Trophoblast cell (in vitro differentiated cells and primary cell): ENCODE data around the gene MYLK.

ENCODE experiments used
- DNase-seq, 2 donors: peaks; one replicate each; pipeline ENCODE4 v3.0.0-alpha.2; 2016
- H2AFZ ChIP-seq: 2 replicates; pipeline ENCODE4 v1.6.1; 2013; ENCODE audit warnings: low read length, moderate library complexity, mild to moderate bottlenecking; ENCODE audit not compliant: insufficient read depth, poor library complexity
- H2AK5ac ChIP-seq: 2 replicates; pipeline ENCODE4 v1.6.1; 2013; ENCODE audit warnings: mild to moderate bottlenecking, low read length
- H2BK120ac ChIP-seq: 2 replicates; pipeline ENCODE4 v1.6.1; 2013; ENCODE audit warnings: low read length, mild to moderate bottlenecking, moderate library complexity; ENCODE audit not compliant: insufficient read depth, poor library complexity
- H2BK12ac ChIP-seq: 2 replicates; pipeline ENCODE4 v1.6.1; 2013; ENCODE audit warnings: mild to moderate bottlenecking, low read length, moderate library complexity
- H2BK5ac ChIP-seq: 2 replicates; pipeline ENCODE4 v1.6.1; 2013; ENCODE audit warnings: low read length, low read depth, moderate library complexity, mild to moderate bottlenecking; ENCODE audit not compliant: poor library complexity
- H3K14ac ChIP-seq: 2 replicates; pipeline ENCODE4 v1.6.1; 2013; ENCODE audit warnings: mild to moderate bottlenecking, low read length
- H3K18ac ChIP-seq: 2 replicates; pipeline ENCODE4 v1.6.1; 2013; ENCODE audit warnings: mild to moderate bottlenecking, low read length
- H3K23ac ChIP-seq: 2 replicates; pipeline ENCODE4 v1.6.1; 2013; ENCODE audit warnings: low read length
- H3K27ac ChIP-seq: 2 replicates; pipeline ENCODE4 v1.5.1; 2013; ENCODE audit warnings: low read depth, mild to moderate bottlenecking, inconsistent platforms, low read length, moderate library complexity
- H3K27me3 ChIP-seq: 2 replicates; pipeline ENCODE4 v1.6.1; 2013; ENCODE audit warnings: inconsistent platforms, mild to moderate bottlenecking, low read length, moderate library complexity; ENCODE audit not compliant: insufficient read depth
- H3K36me3 ChIP-seq, 2 experiments: 1 replicate in 1 of 2; 2 replicates in 1 of 2; pipeline ENCODE4 v1.6.1; 2013; ENCODE audit warnings: low read length in 2 of 2, mild to moderate bottlenecking in 2 of 2, moderate library complexity in 1 of 2; ENCODE audit not compliant: insufficient read depth in 2 of 2, control insufficient read depth in 1 of 2
- H3K4ac ChIP-seq: 2 replicates; pipeline ENCODE4 v1.6.1; 2013; ENCODE audit warnings: low read depth, mild to moderate bottlenecking, low read length, moderate library complexity
- H3K4me1 ChIP-seq, 2 experiments: 1 replicate in 1 of 2; 2 replicates in 1 of 2; pipeline ENCODE4 v1.6.1; 2013; ENCODE audit warnings: low read length in 2 of 2, mild to moderate bottlenecking in 2 of 2, moderate library complexity in 1 of 2; ENCODE audit not compliant: insufficient read depth in 2 of 2, control insufficient read depth in 1 of 2
- H3K4me2 ChIP-seq: 2 replicates; pipeline ENCODE4 v1.6.1; 2013; ENCODE audit warnings: inconsistent platforms, mild to moderate bottlenecking, low read length, moderate library complexity
- H3K4me3 ChIP-seq: 2 replicates; pipeline ENCODE4 v1.5.1; 2013; ENCODE audit warnings: mild to moderate bottlenecking, low read depth, low read length, inconsistent platforms
- H3K79me1 ChIP-seq: one replicate; pipeline ENCODE4 v1.6.1; 2013; ENCODE audit warnings: low read length
- H3K79me2 ChIP-seq: 2 replicates; pipeline ENCODE4 v1.6.1; 2013; ENCODE audit warnings: low read length, mild to moderate bottlenecking; ENCODE audit not compliant: control insufficient read depth, insufficient read depth, poor library complexity
- H3K9ac ChIP-seq: 2 replicates; pipeline ENCODE4 v1.6.1; 2013; ENCODE audit warnings: mild to moderate bottlenecking, low read length
- H3K9me3 ChIP-seq: 2 replicates; pipeline ENCODE4 v1.6.1; 2013; ENCODE audit warnings: low read depth, mild to moderate bottlenecking, control low read depth, inconsistent platforms, low read length; ENCODE audit not compliant: insufficient read depth
- H4K12ac ChIP-seq: 2 replicates; pipeline ENCODE4 v1.6.1; 2013; ENCODE audit warnings: low read depth, mild to moderate bottlenecking, low read length, moderate library complexity
- H4K8ac ChIP-seq: 2 replicates; pipeline ENCODE4 v1.6.1; 2013; ENCODE audit warnings: low read depth, mild to moderate bottlenecking, low read length, moderate library complexity
- H4K91ac ChIP-seq: one replicate; pipeline ENCODE4 v1.6.1; 2013; ENCODE audit warnings: low read depth, mild to moderate bottlenecking, low read length, moderate library complexity
- WGBS: extraction: QIAGEN DNeasy Blood & Tissue Kit; methylation state at CpG from one replicate; pipeline ENCODE4 v1.1.7; 2013; ENCODE audit warnings: missing lambda C conversion rate; ENCODE audit not compliant: insufficient read length, insufficient coverage; ENCODE audit errors: extremely low coverage; 5-methylcytosine and 5-hydroxymethylcytosine counted together

The MYLK gene

DNA sequence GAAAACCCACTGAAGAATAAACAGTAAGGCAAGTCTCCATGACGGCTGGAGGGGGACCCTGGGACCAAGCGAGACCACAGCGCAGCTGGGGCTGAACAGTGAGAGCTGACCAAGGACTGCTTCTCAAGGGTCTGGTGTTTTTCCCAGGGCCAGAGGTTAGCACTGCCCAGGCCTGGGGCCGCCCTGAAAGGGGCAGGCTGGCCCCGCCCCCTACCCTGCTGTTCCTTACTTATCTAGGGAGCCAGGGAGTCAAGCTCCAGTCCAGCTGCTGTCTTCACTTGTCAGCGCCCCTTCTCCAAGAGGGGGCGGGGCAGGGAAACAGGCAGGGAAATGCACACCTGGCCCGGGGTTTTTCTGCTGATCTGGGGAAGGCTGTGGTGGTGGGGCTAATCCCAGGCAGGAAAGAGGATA, 247.7 kb downstream of the MYLK start:
- no peak overlapping the region for H3K9ac ChIP-seq
- H3K4ac ChIP-seq, result no peak overlapping the region
- H3K36me3 ChIP-seq, result peaks cover 29 to 33% of the 10 kb centered on the region in 2 experiments
- no peak for DNase-seq
- peaks cover 35 to 40% of the 10 kb centered on the region in 2 experiments for H3K4me1 ChIP-seq
- H3K14ac ChIP-seq, result peak overlapping the region; percentile 2
- peak overlapping the region; percentile 34 for H2BK120ac ChIP-seq
- peaks cover 12% of the 10 kb centered on the region for H3K79me1 ChIP-seq
- no peak overlapping the region for H4K12ac ChIP-seq
- WGBS, result no CpG with 5 or more reads among the region's 8 CpGs
- no peak overlapping the region for H2AFZ ChIP-seq
- H3K4me3 ChIP-seq, result no peak overlapping the region
- no peak overlapping the region for H4K8ac ChIP-seq
- H3K23ac ChIP-seq, result no peak overlapping the region
- H3K4me2 ChIP-seq, result peak overlapping the region; percentile 17
- H3K27ac ChIP-seq, result peak overlapping the region; percentile 81
- peak overlapping the region; percentile 22 for H4K91ac ChIP-seq
- H2AK5ac ChIP-seq, result no peak overlapping the region
- H2BK12ac ChIP-seq, result no peak overlapping the region
- peak overlapping the region; percentile 23 for H2BK5ac ChIP-seq
- peaks cover 2% of the 10 kb centered on the region for H3K9me3 ChIP-seq
- no peaks in the 10 kb centered on the region for H3K79me2 ChIP-seq
- peak overlapping the region; percentile 7 for H3K18ac ChIP-seq
- no peaks in the 10 kb centered on the region for H3K27me3 ChIP-seq

DNA sequence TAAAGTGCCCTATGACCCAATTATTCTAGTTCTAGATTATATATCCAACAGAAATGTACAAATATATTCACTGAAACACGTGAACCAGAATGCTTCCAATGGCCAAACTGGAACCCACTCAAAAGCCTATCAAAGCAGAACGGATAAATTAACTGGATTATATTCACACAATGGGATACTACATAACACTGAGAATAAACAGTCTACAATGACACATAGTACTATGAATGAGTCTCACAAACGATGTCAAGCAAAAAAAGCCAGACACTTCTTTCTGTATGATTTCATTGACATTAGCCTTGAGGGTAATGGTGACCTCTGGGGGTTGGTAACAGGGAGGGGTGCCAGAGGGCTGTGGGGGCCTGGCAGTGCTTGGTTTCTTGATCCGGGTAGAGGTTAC, 248.4 kb downstream of the MYLK start:
- Histone ChIP-seq H3K27me3 (no peaks in the 10 kb centered on the region), H4K8ac (no peak overlapping the region), H2AFZ (no peak overlapping the region), H3K4me2 (no peak overlapping the region), H3K9me3 (peaks cover 2% of the 10 kb centered on the region), H3K14ac (no peak overlapping the region), H2AK5ac (no peak overlapping the region), H3K79me1 (peaks cover 12% of the 10 kb centered on the region), H4K12ac (no peak overlapping the region), H3K79me2 (no peaks in the 10 kb centered on the region), H3K23ac (no peak overlapping the region), H3K4me1 (peaks cover 30 to 36% of the 10 kb centered on the region in 2 experiments), H3K18ac (no peak overlapping the region), H4K91ac (no peak overlapping the region), H3K4ac (no peak overlapping the region), H3K4me3 (no peak overlapping the region), H3K36me3 (peaks cover 32 to 36% of the 10 kb centered on the region in 2 experiments), H3K9ac (no peak overlapping the region), H3K27ac (no peak overlapping the region), H2BK5ac (no peak overlapping the region), H2BK120ac (no peak overlapping the region), H2BK12ac (no peak overlapping the region)
- no CpG with 5 or more reads among the region's 4 CpGs for WGBS
- no peak for DNase-seq

DNA sequence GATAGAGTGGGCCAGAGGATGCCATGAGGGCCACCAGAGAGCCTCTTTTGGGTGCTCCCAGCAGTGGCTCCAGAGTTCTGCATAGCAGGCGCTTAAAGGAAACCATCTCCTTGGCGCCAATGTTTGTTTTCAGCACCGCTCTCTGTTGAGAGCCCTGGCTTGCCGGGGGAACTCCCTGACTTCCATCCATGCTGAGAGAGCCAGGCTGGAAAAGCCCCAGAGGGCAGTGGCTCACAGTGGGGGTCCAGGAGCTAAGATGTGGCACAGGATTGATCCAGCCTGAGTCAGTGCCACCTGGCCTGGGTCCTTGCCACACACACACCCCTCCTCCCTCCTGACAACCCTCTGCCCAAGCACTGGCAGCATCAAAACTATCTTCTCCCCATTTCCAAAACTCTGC, 248.9 kb downstream of the MYLK start:
- Histone ChIP-seq H4K12ac (no peak overlapping the region), H3K14ac (no peak overlapping the region), H2AK5ac (no peak overlapping the region), H3K9ac (peak overlapping the region; percentile 13), H3K9me3 (peaks cover under 1% of the 10 kb centered on the region), H3K4me2 (no peak overlapping the region), H2BK12ac (peak overlapping the region; percentile 27), H3K23ac (no peak overlapping the region), H4K91ac (no peak overlapping the region), H3K79me2 (no peaks in the 10 kb centered on the region), H3K4me3 (no peak overlapping the region), H2AFZ (no peak overlapping the region), H3K18ac (peak overlapping the region; percentile 25), H4K8ac (no peak overlapping the region), H3K27ac (no peak overlapping the region), H3K4ac (no peak overlapping the region), H3K79me1 (peaks cover 10% of the 10 kb centered on the region), H3K36me3 (peaks cover 33 to 34% of the 10 kb centered on the region in 2 experiments), H3K4me1 (peaks cover 27 to 32% of the 10 kb centered on the region in 2 experiments), H3K27me3 (no peaks in the 10 kb centered on the region), H2BK5ac (no peak overlapping the region), H2BK120ac (peak overlapping the region; percentile 25)
- DNase-seq, result no peak
- no CpG with 5 or more reads among the region's 4 CpGs for WGBS

DNA sequence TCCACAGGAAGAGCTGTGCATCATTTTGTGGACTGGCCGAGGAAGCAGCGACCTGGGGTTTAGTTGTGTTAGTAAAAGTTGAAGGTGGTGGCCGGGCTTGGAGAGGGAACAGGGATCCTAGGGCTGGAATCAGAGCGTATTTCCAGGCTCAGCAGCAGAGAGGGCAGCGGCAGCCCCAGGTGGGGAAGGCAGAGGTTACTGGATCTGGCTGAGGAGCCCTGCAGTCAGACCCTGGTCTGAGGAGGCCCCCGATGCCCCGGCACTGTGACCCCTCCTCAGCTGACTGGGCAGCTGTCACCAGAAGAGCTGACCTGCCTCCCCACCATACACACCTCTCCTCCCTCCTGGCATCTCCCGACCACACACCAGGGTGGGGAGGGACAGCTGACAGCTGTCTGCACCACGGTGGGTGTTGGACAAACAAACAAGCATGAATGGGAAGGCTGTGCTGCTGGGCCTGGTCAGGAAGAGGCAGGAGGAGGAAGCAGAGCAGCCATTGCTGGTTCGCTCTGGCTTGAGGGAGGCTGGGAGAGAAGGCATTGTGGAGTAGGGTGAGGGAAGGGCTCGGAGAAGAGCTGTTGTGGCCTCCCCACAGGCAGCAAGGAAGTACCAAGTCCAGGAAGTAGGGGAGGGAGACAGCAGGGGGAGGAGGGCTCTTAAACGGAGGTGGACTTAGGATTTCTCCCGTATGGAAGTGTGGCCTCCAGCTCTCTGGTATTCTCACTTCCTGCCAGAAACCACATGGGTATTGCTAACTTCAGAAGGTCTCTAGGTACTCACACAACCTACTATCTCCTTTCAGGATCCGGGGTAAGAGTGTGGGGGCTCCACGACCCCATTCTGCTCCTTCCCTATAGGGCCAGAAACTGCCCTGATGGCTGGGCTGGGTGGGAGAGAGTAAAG, 249.7 kb downstream of the MYLK start:
- H3K18ac ChIP-seq, result peak overlapping the region; percentile 25
- H3K4me1 ChIP-seq, result peaks cover 26 to 31% of the 10 kb centered on the region in 2 experiments
- peak overlapping the region; percentile 27 for H2BK12ac ChIP-seq
- H3K79me1 ChIP-seq, result peaks cover 8% of the 10 kb centered on the region
- peak overlapping the region; percentile 3 for H3K14ac ChIP-seq
- H4K91ac ChIP-seq, result no peak overlapping the region
- H2AK5ac ChIP-seq, result no peak overlapping the region
- no peaks in the 10 kb centered on the region for H3K9me3 ChIP-seq
- no peak overlapping the region for H3K23ac ChIP-seq
- H3K27me3 ChIP-seq, result no peaks in the 10 kb centered on the region
- no peak overlapping the region for H3K4me3 ChIP-seq
- no peak overlapping the region for H3K9ac ChIP-seq
- H3K4ac ChIP-seq, result no peak overlapping the region
- no peak overlapping the region for H4K8ac ChIP-seq
- H3K79me2 ChIP-seq, result no peaks in the 10 kb centered on the region
- no peak overlapping the region for H4K12ac ChIP-seq
- no peak overlapping the region for H3K27ac ChIP-seq
- WGBS, result no CpG with 5 or more reads among the region's 15 CpGs
- DNase-seq, result no peak
- no peak overlapping the region for H3K4me2 ChIP-seq
- peaks cover 35 to 36% of the 10 kb centered on the region in 2 experiments for H3K36me3 ChIP-seq
- no peak overlapping the region for H2BK120ac ChIP-seq
- H2BK5ac ChIP-seq, result no peak overlapping the region
- H2AFZ ChIP-seq, result no peak overlapping the region
